ENCODE data around the gene PCDHB14.
"Not testable (repeated sequence)": the region's sequence is repeated elsewhere in the genome, so short reads cannot be mapped to it uniquely, and the experiment has no call there.

PCDHB14 gene

GRCh38 chr5:141210849-141211248 lies 12.3 kb upstream of the PCDHB14 start:
- DNase-seq: not testable (repeated sequence)

- not testable (repeated sequence) for DNase-seq
Observed at GRCh38 chr5:141213656-141214339, 9.3 kb upstream of the PCDHB14 start, which contains the start of gene PCDHB13. PCDHB13 (plus strand) TSS chr5:141213919; CDS start chr5:141214124, 205 bp downstream.

- DNase-seq: not testable (repeated sequence)
Observed at GRCh38 chr5:141214583-141214982, 8.6 kb upstream of the PCDHB14 start.

GRCh38 chr5:141215504-141215903 lies 7.6 kb upstream of the PCDHB14 start:
- DNase-seq: not testable (repeated sequence)

- DNase-seq: not testable (repeated sequence)
Observed at GRCh38 chr5:141216035-141216434, 7.1 kb upstream of the PCDHB14 start.

- DNase-seq: not testable (repeated sequence)
Observed at GRCh38 chr5:141224844-141225243, 1.7 kb downstream of the PCDHB14 start.

GRCh38 chr5:141225421-141225820 lies 2.3 kb downstream of the PCDHB14 start:
- not testable (repeated sequence) for DNase-seq

- no peak for DNase-seq
Observed at GRCh38 chr5:141234109-141234667, 11.0 kb downstream of the PCDHB14 start.

- DNase-seq: not testable (repeated sequence)
Observed at GRCh38 chr5:141235922-141236321, 12.8 kb downstream of the PCDHB14 start.

- no peak for DNase-seq
Observed at GRCh38 chr5:141236516-141237313, 13.6 kb downstream of the PCDHB14 start.

- DNase-seq: no peak
Observed at GRCh38 chr5:141241496-141241895, 18.4 kb downstream of the PCDHB14 start.

GRCh38 chr5:141245250-141245717 lies 22.1 kb downstream of the PCDHB14 start, which contains the start of gene PCDHB15:
PCDHB15 (plus strand) TSS chr5:141245395; CDS start chr5:141245579, 184 bp downstream.
- DNase-seq: no peak

- not testable (repeated sequence) for DNase-seq
Observed at GRCh38 chr5:141246971-141247370, 23.8 kb downstream of the PCDHB14 start.

- DNase-seq: not testable (repeated sequence)
Observed at GRCh38 chr5:141247434-141247833, 24.3 kb downstream of the PCDHB14 start.

GRCh38 chr5:141250576-141250975 lies 27.4 kb downstream of the PCDHB14 start:
- no peak for DNase-seq

- DNase-seq: no peak
Observed at GRCh38 chr5:141258464-141258863, 35.3 kb downstream of the PCDHB14 start.

GRCh38 chr5:141258948-141259347 lies 35.8 kb downstream of the PCDHB14 start:
- DNase-seq: no peak

- DNase-seq: no peak
Observed at GRCh38 chr5:141260458-141261237, 37.5 kb downstream of the PCDHB14 start.

- DNase-seq: no peak
Observed at GRCh38 chr5:141261238-141261546, 38.0 kb downstream of the PCDHB14 start.

GRCh38 chr5:141269195-141269594 lies 46.1 kb downstream of the PCDHB14 start:
- no peak for DNase-seq

GRCh38 chr5:141272906-141273305 lies 49.8 kb downstream of the PCDHB14 start:
- no peak for DNase-seq
